HT1080 (cell line): ENCODE data around the gene ASCC1. TPM values are rescaled to one million over a fixed set of nuclear protein-coding genes. Genes with fewer than 3 reads are reported as not detected.

Experiments used
- DNase-seq: peaks from one replicate; pipeline ENCODE4 v3.0.0-alpha.2; 2015; ENCODE audit warnings: low read depth
- total RNA-seq: library from RNA; depleted of rRNA; stranded (reverse); fragments of >200 nt; shearing (Covaris generic); gene quantifications from 2 replicates; pipeline ENCODE4 v1.2.3, GENCODE V29; 2014

The ASCC1 gene
- total RNA-seq, 1 experiment from 2014 or later, result 24.3 TPM

DNA sequence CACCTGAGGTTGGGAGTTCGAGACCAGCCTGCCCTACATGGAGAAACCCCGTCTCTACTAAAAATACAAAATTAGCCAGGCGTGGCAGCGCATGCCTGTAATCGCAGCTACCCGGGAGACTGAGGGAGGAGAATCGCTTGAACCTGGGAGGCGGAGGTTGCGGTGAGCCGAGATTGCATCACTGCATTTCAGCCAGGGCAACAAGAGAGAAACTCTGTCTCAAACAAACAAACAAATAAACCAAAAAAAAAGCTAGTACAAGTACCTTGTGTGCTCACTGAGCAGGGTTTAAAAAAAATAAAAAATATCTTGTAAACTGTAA is 116.5 kb downstream of the ASCC1 start:
- DNase-seq, result no peak

DNA sequence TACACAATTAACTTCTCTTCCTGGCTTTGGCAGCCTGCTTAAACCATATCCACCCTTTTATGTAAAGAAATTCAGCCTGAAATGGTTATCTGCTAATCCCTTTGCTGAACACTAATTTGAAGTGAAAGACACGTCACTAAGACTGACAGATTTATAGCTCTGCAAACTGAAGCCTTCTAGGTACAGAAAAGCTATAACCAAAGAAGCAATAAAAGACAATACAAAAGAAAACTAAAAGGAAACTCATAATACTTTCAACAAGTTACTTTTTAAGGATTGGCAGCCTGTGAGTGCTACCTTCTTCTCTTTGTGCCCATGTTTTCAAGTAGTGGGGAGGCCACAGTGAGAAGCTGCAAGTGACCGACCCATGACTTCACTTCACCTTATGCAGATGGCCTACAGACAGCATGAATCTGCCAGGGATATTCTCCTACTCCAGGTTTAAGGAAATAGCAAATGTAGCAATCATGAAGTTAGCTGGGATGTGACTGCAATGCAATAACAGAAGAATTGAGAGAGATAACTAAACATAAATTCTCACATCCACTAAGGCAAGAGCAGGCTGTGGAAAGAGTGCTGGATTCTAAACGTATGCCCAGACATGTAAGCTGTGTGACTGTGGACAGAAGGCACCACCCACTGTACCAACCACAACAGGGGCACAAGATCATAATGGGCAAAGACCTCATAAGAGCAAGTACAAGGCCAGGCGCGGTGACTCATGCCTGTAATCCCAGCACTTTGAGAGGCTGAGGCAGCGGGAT is 117.1 kb downstream of the ASCC1 start:
- DNase-seq, result no peak

DNA sequence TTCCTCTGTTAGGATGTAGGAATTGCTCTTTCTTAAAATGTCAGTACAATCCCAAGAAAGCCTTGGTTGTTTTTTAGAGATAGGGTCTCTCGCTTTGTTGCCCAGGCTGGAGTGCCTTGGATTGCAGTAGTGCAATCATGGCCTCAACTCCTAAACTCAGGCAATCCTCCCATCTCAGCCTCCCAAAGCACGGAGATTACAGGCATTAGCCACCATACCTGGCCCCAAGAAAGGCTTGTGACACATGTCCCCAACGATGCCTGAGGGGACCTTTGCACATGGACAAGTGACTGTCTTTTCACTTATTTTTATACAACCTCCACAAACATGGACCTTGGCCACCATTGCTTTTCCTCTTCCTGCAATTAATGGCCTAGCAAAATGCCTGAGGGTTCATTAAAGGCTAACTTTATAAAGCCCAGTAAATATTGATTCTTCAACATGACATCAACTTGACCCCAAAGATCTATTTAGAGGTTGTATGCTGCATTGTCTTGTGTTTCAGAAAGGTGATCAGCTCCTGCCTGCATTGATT is 117.7 kb downstream of the ASCC1 start:
- no peak for DNase-seq

DNA sequence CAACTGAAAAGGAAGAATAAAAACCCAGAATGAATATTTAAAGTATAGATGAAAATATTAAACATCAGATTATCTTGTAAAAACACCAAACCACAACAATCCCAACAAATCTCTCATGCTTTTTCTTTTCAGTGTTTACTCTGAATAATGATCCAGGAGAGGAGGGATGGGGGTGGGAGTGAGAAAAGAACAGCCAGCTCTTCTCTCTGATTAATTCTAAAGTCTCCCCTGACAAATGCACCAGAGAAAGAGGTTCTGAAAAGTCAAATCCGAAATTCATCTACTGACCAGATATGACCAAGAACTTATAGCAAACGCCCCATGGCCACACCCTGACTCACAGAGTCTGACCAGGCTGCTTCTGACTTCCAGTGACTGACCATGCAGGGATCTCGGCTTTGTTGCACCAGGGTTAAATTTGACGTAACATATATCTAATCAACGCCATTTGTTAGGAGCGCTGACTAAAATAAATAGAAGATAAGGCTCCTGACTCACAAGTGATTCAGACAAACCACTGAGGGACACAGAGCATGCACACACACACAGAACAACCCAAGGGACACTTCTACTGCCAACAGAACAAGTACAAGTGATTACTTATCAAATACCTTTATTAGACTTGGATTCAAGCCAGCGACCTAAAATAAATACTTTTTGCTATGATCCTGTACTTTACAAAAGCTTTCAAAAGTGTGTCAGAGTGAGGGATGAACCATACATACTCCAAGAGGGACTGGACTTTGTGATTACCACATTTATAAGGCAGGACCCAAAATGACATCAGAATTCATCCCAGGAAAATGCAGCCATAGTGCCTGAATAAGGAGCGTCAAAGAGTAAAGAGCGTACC is 118.4 kb downstream of the ASCC1 start:
- DNase-seq, result peak; percentile 91

DNA sequence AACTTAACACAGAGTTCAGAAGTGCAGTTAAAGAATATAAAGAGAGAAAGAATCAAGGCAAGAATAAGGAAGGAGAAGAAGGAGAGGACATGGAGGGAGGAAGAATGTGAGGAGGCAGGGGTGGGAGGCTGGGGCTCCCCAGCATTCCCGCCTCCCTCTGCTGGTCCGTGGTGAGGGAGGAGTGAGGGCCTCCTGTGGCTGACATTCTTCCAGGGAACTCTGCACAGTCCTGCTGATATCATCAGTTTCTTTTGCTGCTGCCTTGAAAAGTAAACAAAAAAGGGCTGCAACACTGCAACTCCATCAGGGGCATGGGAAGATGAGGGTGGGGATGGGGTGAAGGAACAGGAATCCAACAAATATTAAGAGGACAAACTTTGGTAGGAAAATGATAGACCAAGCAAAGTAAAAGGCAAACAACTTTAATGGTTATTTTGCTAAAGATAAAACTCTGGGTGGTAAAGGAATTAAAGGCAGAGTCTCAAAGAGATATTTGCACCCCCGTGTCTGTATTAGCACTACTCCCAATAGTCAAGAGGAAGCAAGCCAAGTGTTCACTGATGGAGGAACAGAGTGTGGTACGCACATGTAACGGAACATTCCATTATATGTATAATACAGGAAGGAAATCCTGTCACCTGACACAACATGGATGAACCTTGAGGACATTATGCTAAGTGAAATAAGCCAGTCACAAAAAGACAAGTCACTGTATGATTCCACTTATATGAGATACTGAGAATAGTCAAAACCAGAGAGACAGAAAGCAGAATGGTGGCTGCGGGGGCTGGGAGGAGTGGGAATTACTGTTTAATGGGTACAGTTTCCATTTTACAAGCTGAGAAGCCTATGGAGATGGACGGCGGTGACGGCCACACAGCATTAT is 119.7 kb downstream of the ASCC1 start:
- DNase-seq, result peak; percentile 21

DNA sequence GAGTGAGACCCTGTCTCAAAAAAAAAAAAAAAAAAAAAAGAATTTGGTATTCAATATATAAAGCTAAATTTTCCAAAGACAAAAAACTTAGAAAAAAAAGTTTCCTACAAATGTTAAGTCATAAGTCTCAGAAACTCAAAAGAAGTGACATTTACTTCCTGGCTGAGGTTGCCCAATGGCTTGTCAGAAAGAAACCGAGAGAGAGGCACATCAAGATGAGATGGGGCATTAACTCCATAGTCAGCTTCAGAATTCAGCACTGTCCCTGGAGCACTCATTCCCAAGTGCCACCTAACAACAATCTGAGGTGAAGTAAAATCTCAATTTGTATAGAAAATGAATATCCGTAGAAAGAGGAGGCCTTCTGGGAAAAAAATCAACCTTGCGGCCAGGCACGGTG is 120.9 kb downstream of the ASCC1 start:
- no peak for DNase-seq

DNA sequence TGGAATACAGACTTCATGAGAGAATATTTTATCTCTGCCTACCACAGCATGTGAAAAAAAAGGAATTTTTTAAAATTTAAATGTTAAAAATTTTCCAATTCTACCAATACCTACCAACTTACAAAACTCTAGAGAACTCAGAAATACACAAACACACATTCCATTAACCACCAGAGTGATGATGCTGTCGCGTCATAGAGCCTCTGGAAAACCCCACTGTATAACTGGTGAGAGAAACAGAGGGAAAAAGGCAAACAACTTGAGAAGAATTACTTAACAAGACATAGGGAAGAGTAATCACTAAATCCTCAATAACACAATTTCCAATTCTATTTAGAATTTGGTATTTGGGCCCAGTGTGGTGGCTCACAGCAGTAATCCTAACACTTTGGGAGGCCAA is 121.5 kb downstream of the ASCC1 start:
- no peak for DNase-seq

DNA sequence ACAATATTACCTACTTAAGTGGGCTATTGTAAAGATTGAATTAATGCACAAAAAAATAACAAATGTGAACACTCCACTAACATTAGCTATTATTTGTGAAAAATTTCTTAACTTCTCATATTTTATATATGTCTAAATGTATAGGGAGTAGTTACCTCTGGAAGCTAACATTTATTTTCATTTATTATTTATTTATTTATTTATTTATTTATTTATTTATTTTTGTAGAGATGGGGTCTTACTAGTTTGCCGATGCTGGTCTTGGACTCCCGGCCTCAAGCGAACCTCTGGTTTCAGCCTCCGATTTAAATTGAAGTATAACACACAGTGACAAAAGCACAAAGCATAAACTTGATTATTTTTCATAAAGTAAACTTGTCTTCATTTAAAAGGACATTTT is 122.6 kb downstream of the ASCC1 start:
- DNase-seq, result no peak

DNA sequence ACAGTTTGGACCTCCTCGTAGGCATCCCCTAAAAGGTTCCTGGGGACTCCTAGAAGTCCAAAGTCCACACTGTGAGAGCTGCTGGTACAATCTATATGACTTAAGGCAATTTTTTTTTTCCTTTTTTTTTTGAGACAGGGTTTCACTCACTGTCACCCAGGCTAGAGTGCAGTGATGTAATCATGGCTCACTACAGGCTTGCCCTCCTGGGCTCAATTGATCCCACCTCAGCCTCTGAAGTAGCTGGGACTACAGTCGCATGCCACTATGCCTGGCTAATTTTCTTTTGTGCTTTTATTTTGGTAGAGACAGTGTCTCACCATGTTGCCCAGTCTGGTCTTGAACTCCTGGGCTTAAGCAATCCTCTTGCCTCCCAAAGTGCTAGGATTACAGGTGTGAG is 123.1 kb downstream of the ASCC1 start:
- no peak for DNase-seq

DNA sequence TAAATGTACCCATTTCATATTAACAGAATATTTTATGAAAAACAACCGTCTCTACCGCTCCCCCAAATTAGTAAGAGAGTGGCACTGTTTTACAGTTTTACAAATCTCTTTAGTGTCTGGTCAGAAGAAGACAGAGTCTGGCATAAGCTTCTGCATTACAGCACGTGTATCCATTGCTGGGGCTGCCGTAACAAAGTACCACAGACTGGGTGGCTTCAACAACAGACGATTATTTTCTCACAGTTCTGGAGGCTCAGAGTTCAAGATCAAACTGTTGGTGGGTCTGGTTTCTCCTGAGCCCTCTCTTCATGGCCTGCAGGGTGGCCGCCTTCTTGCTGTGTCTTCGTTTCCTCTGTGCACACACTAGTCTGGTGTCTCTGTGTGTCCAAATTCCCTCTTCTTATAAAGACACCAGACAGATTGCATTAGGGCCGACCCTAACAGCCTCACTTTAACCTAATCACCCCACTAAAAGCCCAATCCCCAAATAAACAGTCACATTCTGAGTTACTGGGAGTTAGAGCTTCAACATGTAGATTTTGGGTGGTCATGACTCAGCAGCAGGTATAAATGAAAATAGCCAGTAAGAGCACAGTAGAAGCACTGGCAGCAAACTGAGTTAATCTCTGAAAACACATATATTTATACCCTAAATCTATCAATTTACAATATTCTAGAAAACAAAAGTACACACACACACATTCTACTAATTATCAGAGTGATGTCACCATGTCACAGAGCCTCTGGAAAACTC is 123.7 kb downstream of the ASCC1 start:
- DNase-seq, result no peak

DNA sequence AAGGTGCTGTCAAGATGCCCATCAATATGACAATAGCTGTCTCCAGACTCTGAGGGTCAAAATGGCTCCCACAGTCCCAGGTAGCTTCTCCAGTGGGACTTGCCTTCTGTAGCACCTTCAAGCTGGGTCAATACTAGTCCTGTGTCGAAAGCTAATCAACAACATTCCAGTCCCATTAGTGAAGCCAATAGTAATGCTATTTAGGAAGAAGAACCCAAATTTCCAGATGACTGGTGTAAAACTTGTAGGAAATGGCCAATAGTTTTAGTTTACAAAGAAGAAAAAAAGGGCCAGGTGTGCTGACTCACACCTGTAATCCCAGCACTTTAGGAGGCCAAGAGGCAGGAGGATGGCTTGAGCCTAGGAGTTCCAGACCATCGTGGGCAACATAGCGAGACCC is 125.8 kb downstream of the ASCC1 start:
- no peak for DNase-seq

DNA sequence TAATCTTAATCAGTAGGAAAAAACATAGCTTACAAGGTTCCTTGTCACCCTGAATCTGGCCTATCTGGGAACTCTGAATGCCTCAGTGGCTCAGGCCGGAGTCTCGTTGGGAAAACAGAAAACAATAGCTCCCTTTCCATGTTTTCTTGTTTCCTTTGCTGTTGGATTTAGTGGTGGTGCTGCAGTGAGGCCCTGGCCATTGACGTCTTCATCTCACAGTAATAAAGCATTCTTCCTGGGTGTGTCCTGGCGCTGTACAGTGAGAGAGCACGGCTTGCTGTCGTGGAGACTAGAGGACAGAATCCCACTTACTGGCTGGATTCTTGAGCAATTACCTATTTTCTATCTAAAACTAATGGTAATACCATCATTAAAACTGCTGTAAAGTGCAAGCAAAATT is 126.5 kb downstream of the ASCC1 start:
- DNase-seq, result no peak

DNA sequence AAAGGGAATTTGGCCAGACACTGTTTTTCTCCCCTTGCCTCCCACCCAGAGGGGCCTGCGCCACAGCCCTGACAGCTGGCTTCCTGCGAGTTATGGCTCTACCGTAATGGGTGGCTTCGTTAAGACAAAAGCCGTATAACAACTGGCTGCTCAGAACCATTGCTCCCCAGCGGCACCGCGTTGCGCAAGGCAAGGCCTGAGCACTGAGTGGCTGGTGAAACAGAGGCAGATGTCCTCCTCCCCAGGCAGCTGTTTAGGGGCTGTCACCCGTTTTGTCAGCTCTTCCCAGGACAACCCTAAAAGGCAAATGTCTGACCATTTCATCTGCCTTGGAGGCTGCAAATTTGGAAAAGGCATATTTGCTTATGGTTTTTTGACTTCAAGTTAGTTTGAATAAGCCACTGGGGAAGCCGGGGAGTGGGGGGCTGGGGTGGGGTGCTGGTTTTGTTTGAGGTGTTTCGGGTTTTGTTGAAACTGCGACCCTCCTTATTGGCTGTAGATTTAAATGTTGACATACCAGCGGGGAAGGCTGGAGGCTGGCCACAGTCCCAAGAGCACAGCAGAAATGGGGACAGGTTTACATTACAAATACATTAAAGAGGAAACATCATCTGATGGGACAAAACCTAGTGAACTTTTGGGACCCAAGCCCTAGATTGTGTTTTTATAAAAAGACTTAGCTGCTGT is 127.0 kb downstream of the ASCC1 start:
- no peak for DNase-seq

DNA sequence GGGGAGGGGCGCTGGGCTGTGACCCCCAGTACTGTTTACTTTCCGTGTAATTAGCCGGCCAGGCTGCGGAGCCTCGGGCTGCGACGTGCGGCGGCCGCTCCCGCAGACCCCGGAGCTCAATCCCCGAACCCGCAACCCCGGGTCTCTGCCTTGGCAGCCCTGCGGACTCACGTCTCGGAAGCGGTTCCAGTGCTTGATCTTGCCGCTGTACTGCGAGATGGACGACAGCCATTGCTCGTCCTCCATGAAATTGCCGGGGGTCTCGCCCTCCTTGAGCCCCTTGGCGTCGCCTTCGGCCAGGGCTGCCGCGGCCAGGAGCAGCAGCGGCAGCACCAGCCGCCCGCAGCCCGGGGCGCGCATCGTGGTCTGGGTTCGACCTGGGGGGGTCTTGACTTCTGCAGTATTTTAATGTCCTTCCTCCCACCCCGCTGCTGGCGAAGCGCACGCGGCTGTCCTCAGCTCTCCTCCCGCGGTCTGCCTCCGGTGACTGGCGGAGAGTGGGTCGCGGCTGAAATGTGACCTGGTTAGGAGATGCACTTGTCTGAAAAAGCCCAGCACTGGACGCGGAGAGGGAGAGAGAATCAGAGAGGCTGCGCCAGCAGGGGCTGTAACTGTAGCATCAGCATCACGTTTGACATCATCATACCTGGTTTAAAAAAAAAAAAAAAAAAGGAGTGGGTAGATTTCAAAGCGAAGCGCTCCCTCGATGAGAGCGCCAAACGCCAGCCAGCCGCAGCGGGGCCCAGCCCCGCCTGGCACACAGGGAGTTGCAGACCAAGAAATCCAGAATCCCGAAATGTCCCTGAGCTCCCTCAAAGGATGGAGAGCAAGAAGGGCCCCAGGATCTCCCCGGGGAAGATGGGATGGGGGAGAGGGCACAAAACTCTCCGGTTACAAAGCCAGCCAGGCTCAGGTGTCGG is 127.8 kb downstream of the ASCC1 start, which contains the start of gene SPOCK2:
Gene SPOCK2, minus strand, starts transcription at position 583 of the 920 bp plus-strand sequence. Its CDS starts 223 bp downstream, at position 360.
- no peak for DNase-seq

DNA sequence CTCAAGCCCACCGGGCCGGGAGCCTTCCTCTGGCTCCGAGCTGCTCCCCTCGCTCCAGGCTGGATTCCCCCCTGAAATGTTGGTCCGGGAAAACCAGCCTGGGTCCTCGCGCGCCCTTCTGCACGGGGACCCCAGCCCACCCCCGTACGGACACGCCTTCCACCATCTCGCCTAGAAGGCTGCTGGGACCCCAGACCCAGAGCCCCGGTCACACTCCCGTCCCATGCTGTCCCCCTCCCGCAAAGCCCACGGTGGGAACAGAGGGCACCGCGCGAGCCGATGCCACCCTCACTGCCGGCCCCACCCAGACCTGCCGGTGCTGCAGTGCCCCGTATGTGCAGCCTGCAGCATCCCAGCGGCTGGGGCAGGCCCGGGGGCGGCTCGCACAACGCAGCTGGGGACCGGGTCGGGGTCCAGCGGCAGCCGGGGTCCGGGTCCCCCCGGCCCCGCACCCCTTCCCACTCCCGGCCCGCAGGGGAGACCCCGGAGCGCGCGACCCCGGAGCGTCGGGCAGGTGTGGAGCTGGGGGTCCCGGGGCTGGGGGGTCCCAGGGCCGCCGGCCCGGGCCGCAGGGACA is 128.6 kb downstream of the ASCC1 start:
- no peak for DNase-seq

DNA sequence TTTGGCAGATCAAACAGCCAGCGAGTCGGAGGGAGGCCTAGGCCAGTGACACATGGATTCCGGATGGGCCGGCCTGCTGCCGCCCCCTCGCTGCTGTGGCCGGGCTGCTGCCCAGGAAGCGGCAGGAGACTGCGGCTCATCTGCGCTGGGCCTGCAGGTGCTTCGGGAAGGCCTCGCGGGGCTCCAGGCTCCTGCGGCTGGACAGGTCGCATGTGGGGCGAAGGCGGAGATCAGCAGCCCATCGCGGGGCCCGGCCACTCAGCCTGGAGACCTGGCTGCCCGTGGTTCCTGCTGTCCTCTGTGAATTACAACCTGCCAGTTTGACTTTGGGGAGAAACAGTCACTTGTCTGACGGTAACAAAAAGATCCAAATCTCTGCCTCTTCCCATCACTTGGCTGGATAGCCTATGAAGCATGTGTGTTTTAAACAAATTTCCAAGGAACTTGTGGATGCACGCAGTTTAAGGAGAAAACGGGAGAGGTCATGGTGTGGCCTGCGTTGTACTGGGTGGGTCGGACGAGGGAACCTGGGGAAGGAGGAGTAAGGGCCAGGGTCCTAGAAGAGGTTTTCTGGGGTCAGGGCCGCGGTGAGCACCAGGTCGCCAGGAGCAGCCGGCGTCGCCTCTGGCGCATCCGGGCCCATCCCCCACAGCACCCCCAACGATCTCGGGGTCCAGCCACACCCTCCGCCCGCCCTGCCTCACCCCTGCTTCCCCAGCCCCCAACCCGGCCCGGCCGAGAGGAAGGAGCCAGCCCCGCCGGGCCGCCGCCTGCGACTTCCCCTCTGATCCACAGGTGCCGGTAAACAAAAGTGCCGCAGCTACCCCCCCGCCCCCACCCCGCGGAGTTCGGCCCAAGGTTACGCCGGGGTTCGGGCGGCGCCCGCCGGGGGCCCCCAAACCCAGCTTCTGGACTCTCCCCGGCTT is 129.3 kb downstream of the ASCC1 start:
- DNase-seq, result no peak

DNA sequence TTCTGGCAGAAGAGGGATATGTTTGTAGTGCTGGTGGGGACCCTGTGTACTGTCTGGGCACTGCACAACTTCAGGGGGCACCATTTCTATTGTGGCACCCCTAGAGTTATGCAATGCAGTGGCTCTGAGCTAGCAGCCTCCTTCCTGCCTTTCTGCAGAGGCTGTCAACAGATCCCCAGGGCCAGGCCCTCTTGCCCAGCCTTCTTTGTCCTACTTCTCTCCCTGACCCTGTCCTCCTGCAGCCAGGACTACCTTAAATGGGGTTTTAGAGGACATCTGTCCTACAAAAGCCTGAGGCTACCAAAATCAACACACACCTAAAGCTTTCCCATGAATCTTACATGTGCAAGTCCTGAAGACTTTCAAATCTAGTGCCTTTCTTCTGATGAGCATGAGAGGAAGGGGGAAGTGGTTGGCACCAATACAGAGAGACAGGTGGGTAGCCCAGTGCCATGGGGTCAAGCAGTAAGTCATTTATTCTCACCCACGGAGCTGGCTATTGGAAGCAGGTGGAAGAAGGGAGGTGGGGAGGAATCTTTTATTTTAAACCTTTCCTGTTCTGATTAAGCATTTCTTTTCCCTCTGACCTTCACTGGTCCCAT is 130.1 kb downstream of the ASCC1 start:
- DNase-seq, result no peak
